CD4-positive, alpha-beta T cell treated with Interferon gamma for 1 hour (primary cell): ENCODE data around the gene OSTM1.
"Not testable (repeated sequence)": the region's sequence is repeated elsewhere in the genome, so short reads cannot be mapped to it uniquely, and the experiment has no call there.

Source experiments
- DNase-seq: peaks from one replicate; pipeline ENCODE4 v3.0.0-alpha.2; 2020

Gene OSTM1

GRCh38 chr6:108016283-108016682 is 58.3 kb downstream of the OSTM1 start:
- DNase-seq: not testable (repeated sequence)

- DNase-seq: no peak
Observed at GRCh38 chr6:108013787-108014439, 60.6 kb downstream of the OSTM1 start.

GRCh38 chr6:108009894-108010293 is 64.6 kb downstream of the OSTM1 start:
- DNase-seq: no peak

GRCh38 chr6:108009258-108009657 is 65.3 kb downstream of the OSTM1 start:
- DNase-seq: not testable (repeated sequence)

GRCh38 chr6:108008363-108008762 is 66.2 kb downstream of the OSTM1 start:
- no peak for DNase-seq

GRCh38 chr6:108005961-108006360 is 68.6 kb downstream of the OSTM1 start:
- no peak for DNase-seq

- DNase-seq: no peak
Observed at GRCh38 chr6:108004861-108005260, 69.7 kb downstream of the OSTM1 start.

- no peak for DNase-seq
Observed at GRCh38 chr6:108002365-108003221, 71.9 kb downstream of the OSTM1 start.

GRCh38 chr6:108001696-108002231 is 72.8 kb downstream of the OSTM1 start:
- no peak for DNase-seq

GRCh38 chr6:108000259-108000658 is 74.3 kb downstream of the OSTM1 start:
- not testable (repeated sequence) for DNase-seq

- DNase-seq: no peak
Observed at GRCh38 chr6:107999341-107999740, 75.2 kb downstream of the OSTM1 start.

GRCh38 chr6:107991772-107992550 is 82.6 kb downstream of the OSTM1 start:
- no peak for DNase-seq
